Measurements from ENCODE around the gene GULP1.

The GULP1 gene

GRCh38 chr2:188412190-188412589 lies 120.5 kb downstream of the GULP1 start:
- no peak for DNase-seq
- Histone ChIP-seq H3K9me3 (ENCODE audit: control insufficient read depth, low read length) (no peaks in the 10 kb centered on the region), H3K4me3 (ENCODE audit: insufficient read depth, low read depth, low read length, poor library complexity, severe bottlenecking) (no peak overlapping the region), H3K4me1 (ENCODE audit: control insufficient read depth, insufficient read depth, low read length, poor library complexity, severe bottlenecking) (no peaks in the 10 kb centered on the region), H3K27ac (ENCODE audit: insufficient read depth, low read length, poor library complexity, severe bottlenecking) (no peak overlapping the region), H3K27me3 (replicated peaks; ENCODE audit: control insufficient read depth, insufficient read depth, low read length, poor library complexity, severe bottlenecking) (no peaks in the 10 kb centered on the region), H3K36me3 (ENCODE audit: control insufficient read depth, insufficient read depth, low read length) (no peaks in the 10 kb centered on the region)

- no peak overlapping the region for H3K4me3 ChIP-seq (ENCODE audit: insufficient read depth, low read depth, low read length, poor library complexity, severe bottlenecking)
- H3K36me3 ChIP-seq (ENCODE audit: control insufficient read depth, insufficient read depth, low read length), result no peaks in the 10 kb centered on the region
- H3K9me3 ChIP-seq (ENCODE audit: control insufficient read depth, low read length), result no peaks in the 10 kb centered on the region
- H3K27ac ChIP-seq (ENCODE audit: insufficient read depth, low read length, poor library complexity, severe bottlenecking), result no peak overlapping the region
- no peak for DNase-seq
- no peaks in the 10 kb centered on the region for H3K4me1 ChIP-seq (ENCODE audit: control insufficient read depth, insufficient read depth, low read length, poor library complexity, severe bottlenecking)
- no peaks in the 10 kb centered on the region for H3K27me3 ChIP-seq (replicated peaks; ENCODE audit: control insufficient read depth, insufficient read depth, low read length, poor library complexity, severe bottlenecking)
Measured at GRCh38 chr2:188414411-188414810, 122.7 kb downstream of the GULP1 start.

DNA sequence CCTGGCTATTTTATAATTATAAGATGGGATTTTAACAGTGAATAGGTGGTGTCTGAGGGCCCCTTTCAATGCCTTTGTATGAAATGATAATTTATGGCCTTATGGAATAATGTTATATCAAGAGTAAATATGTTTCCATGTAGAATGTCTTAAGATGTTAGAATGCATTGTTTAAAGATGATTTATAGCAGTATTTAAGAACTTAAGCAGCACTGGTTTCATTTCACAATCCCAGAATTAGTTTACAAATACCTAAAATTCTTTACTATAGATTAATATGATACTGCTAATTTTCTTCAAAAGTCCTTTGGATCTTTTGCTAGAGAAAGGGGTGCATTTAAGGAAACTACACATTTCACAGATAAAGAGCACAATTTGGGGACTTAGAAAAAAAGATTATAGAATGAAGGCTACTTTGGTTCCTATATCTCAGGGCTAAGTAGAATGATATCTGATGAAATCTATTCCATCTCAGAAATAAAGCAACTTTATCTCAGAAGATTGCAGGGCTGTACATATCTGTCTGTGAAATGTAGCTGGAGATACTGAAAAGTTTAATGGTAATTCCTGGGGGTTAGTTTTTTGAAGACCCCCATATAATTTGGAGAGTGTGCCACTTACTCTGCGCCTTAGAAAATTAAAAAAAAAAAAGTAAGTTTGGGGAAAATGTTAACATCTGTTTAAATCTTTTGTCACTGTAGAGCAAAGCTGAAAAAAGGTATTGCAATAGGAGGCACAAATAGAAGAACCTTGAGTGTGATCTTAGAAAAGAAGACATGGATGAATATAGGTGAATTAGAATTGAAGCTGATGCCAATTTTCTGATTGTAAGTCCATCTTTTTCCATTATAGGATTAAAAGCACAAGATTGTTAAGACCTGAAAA lies 123.4 kb downstream of the GULP1 start:
- DNase-seq, result no peak
- no peaks in the 10 kb centered on the region for H3K27me3 ChIP-seq (replicated peaks; ENCODE audit: control insufficient read depth, insufficient read depth, low read length, poor library complexity, severe bottlenecking)
- no peaks in the 10 kb centered on the region for H3K36me3 ChIP-seq (ENCODE audit: control insufficient read depth, insufficient read depth, low read length)
- H3K9me3 ChIP-seq (ENCODE audit: control insufficient read depth, low read length), result no peaks in the 10 kb centered on the region
- no peak overlapping the region for H3K4me3 ChIP-seq (ENCODE audit: insufficient read depth, low read depth, low read length, poor library complexity, severe bottlenecking)
- no peak overlapping the region for H3K27ac ChIP-seq (ENCODE audit: insufficient read depth, low read length, poor library complexity, severe bottlenecking)
- no peaks in the 10 kb centered on the region for H3K4me1 ChIP-seq (ENCODE audit: control insufficient read depth, insufficient read depth, low read length, poor library complexity, severe bottlenecking)

DNA sequence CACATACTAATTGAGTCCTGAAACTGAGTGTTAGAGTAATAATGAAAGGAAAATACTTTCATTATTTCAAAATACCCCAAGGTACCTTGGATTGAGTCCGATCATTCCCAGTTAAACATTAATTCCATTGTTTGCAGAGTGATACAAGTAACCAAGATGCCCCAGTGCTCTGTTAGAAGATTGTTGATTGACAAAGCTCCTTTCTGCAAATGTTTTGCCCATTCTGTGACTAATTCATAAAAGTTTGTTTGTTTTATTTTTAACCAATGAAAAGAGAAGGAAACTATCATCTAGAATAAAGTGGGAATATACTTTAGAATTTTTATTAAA lies 124.0 kb downstream of the GULP1 start:
- Histone ChIP-seq H3K36me3 (ENCODE audit: control insufficient read depth, insufficient read depth, low read length) (no peaks in the 10 kb centered on the region), H3K4me1 (ENCODE audit: control insufficient read depth, insufficient read depth, low read length, poor library complexity, severe bottlenecking) (no peaks in the 10 kb centered on the region), H3K4me3 (ENCODE audit: insufficient read depth, low read depth, low read length, poor library complexity, severe bottlenecking) (no peak overlapping the region), H3K27me3 (replicated peaks; ENCODE audit: control insufficient read depth, insufficient read depth, low read length, poor library complexity, severe bottlenecking) (no peaks in the 10 kb centered on the region), H3K27ac (ENCODE audit: insufficient read depth, low read length, poor library complexity, severe bottlenecking) (no peak overlapping the region), H3K9me3 (ENCODE audit: control insufficient read depth, low read length) (no peaks in the 10 kb centered on the region)
- no peak for DNase-seq

DNA sequence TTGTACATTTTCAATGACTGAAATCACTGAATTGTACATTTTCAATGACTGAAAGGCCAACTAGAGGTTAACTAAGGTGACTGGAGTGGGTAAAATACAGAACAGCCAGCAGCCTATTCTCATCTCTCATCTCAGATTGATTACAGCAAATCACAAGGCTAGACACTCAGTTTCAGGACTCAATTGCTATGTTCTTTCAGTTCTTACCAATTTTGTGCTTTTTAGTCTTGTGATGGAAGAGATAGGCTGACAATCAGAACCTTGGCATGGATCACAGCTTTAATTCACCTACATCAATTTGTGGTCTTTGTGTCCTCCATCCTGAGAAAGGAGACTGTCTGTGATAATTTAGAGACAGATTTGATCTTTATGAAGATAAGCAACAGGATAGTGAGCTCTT lies 124.7 kb downstream of the GULP1 start:
- H3K9me3 ChIP-seq (ENCODE audit: control insufficient read depth, low read length), result no peaks in the 10 kb centered on the region
- H3K36me3 ChIP-seq (ENCODE audit: control insufficient read depth, insufficient read depth, low read length), result no peaks in the 10 kb centered on the region
- no peak overlapping the region for H3K4me3 ChIP-seq (ENCODE audit: insufficient read depth, low read depth, low read length, poor library complexity, severe bottlenecking)
- no peak for DNase-seq
- no peaks in the 10 kb centered on the region for H3K27me3 ChIP-seq (replicated peaks; ENCODE audit: control insufficient read depth, insufficient read depth, low read length, poor library complexity, severe bottlenecking)
- H3K4me1 ChIP-seq (ENCODE audit: control insufficient read depth, insufficient read depth, low read length, poor library complexity, severe bottlenecking), result no peaks in the 10 kb centered on the region
- H3K27ac ChIP-seq (ENCODE audit: insufficient read depth, low read length, poor library complexity, severe bottlenecking), result no peak overlapping the region

DNA sequence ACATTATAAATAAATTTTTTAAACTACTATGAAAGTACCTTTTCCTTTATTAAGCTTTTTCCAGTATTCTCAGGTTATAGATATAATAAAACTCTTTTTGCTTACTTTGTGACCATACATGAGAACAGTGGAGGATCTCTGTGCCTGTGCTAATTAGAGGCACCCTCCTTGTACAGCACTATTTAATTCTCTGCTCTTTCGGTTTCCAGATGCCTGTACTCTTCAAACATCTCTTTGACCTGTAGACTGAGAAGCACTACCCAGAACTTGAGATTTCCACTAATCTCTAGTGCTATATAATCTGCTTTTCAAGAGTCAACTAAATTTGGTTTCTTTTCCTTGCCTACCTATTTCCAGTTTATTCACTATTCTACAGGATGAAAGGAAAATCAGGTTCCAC lies 131.1 kb downstream of the GULP1 start:
- Histone ChIP-seq H3K4me3 (ENCODE audit: insufficient read depth, low read depth, low read length, poor library complexity, severe bottlenecking) (no peak overlapping the region), H3K36me3 (ENCODE audit: control insufficient read depth, insufficient read depth, low read length) (no peaks in the 10 kb centered on the region), H3K27ac (ENCODE audit: insufficient read depth, low read length, poor library complexity, severe bottlenecking) (no peak overlapping the region), H3K4me1 (ENCODE audit: control insufficient read depth, insufficient read depth, low read length, poor library complexity, severe bottlenecking) (no peaks in the 10 kb centered on the region), H3K27me3 (replicated peaks; ENCODE audit: control insufficient read depth, insufficient read depth, low read length, poor library complexity, severe bottlenecking) (no peaks in the 10 kb centered on the region), H3K9me3 (ENCODE audit: control insufficient read depth, low read length) (no peaks in the 10 kb centered on the region)
- DNase-seq, result no peak

- H3K27me3 ChIP-seq (replicated peaks; ENCODE audit: control insufficient read depth, insufficient read depth, low read length, poor library complexity, severe bottlenecking), result no peaks in the 10 kb centered on the region
- H3K9me3 ChIP-seq (ENCODE audit: control insufficient read depth, low read length), result no peaks in the 10 kb centered on the region
- DNase-seq, result no peak
- no peaks in the 10 kb centered on the region for H3K36me3 ChIP-seq (ENCODE audit: control insufficient read depth, insufficient read depth, low read length)
- H3K4me3 ChIP-seq (ENCODE audit: insufficient read depth, low read depth, low read length, poor library complexity, severe bottlenecking), result no peak overlapping the region
- no peak overlapping the region for H3K27ac ChIP-seq (ENCODE audit: insufficient read depth, low read length, poor library complexity, severe bottlenecking)
- H3K4me1 ChIP-seq (ENCODE audit: control insufficient read depth, insufficient read depth, low read length, poor library complexity, severe bottlenecking), result no peaks in the 10 kb centered on the region
Measured at GRCh38 chr2:188425266-188425665, 133.6 kb downstream of the GULP1 start.

- H3K9me3 ChIP-seq (ENCODE audit: control insufficient read depth, low read length), result no peaks in the 10 kb centered on the region
- H3K4me3 ChIP-seq (ENCODE audit: insufficient read depth, low read depth, low read length, poor library complexity, severe bottlenecking), result no peak overlapping the region
- DNase-seq, result no peak
- no peaks in the 10 kb centered on the region for H3K4me1 ChIP-seq (ENCODE audit: control insufficient read depth, insufficient read depth, low read length, poor library complexity, severe bottlenecking)
- no peaks in the 10 kb centered on the region for H3K36me3 ChIP-seq (ENCODE audit: control insufficient read depth, insufficient read depth, low read length)
- no peak overlapping the region for H3K27ac ChIP-seq (ENCODE audit: insufficient read depth, low read length, poor library complexity, severe bottlenecking)
- no peaks in the 10 kb centered on the region for H3K27me3 ChIP-seq (replicated peaks; ENCODE audit: control insufficient read depth, insufficient read depth, low read length, poor library complexity, severe bottlenecking)
Measured at GRCh38 chr2:188426121-188426520, 134.4 kb downstream of the GULP1 start.

DNA sequence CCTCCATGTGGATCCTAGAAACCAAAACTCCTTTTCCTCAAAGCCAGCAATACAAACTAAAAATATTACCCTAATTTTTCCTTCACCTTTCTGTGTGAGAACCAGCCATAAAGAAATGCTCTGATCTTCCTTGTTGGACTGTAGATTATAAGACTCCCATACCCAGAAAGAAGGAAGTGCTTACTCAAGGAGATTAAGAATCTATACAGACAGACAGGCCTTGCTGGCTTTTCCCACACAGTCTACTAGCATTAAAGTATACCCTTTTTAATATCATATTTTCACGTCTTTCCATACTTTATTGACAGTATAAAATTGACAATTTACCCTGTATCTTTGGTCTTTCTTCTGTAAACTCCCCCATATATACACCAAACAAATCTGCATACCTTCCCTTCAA lies 139.0 kb downstream of the GULP1 start:
- H3K9me3 ChIP-seq (ENCODE audit: control insufficient read depth, low read length), result no peaks in the 10 kb centered on the region
- no peak for DNase-seq
- no peaks in the 10 kb centered on the region for H3K4me1 ChIP-seq (ENCODE audit: control insufficient read depth, insufficient read depth, low read length, poor library complexity, severe bottlenecking)
- H3K36me3 ChIP-seq (ENCODE audit: control insufficient read depth, insufficient read depth, low read length), result no peaks in the 10 kb centered on the region
- H3K27ac ChIP-seq (ENCODE audit: insufficient read depth, low read length, poor library complexity, severe bottlenecking), result no peak overlapping the region
- no peak overlapping the region for H3K4me3 ChIP-seq (ENCODE audit: insufficient read depth, low read depth, low read length, poor library complexity, severe bottlenecking)
- H3K27me3 ChIP-seq (replicated peaks; ENCODE audit: control insufficient read depth, insufficient read depth, low read length, poor library complexity, severe bottlenecking), result no peaks in the 10 kb centered on the region

GRCh38 chr2:188434018-188434417 lies 142.3 kb downstream of the GULP1 start:
- Histone ChIP-seq H3K36me3 (ENCODE audit: control insufficient read depth, insufficient read depth, low read length) (no peaks in the 10 kb centered on the region), H3K27ac (ENCODE audit: insufficient read depth, low read length, poor library complexity, severe bottlenecking) (no peak overlapping the region), H3K4me3 (ENCODE audit: insufficient read depth, low read depth, low read length, poor library complexity, severe bottlenecking) (no peak overlapping the region), H3K27me3 (replicated peaks; ENCODE audit: control insufficient read depth, insufficient read depth, low read length, poor library complexity, severe bottlenecking) (no peaks in the 10 kb centered on the region), H3K9me3 (ENCODE audit: control insufficient read depth, low read length) (no peaks in the 10 kb centered on the region), H3K4me1 (ENCODE audit: control insufficient read depth, insufficient read depth, low read length, poor library complexity, severe bottlenecking) (no peaks in the 10 kb centered on the region)
- no peak for DNase-seq
